ENCODE data around the gene KCNMA1. TPM values are rescaled to one million over a fixed set of nuclear protein-coding genes. Genes with fewer than 3 reads are reported as not detected.

KCNMA1 gene
- total and polyA plus RNA-seq, 10 of the 15 experiments (the other 5 are each of a cell fraction or from before 2014, with no cell fraction given), result 8.5 to 77.0 (median 21.3) TPM

- FAIRE-seq (no peak), DNase-seq (ENCODE audit: low read depth, low spot score) (no peak), ATAC-seq (no peak)
- intact Hi-C loops (cut with micrococcal nuclease; ENCODE audit: unreplicated experiment) (no loop called here), in situ Hi-C loops (cut with MboI) (no loop called here)
- Histone ChIP-seq H2AFZ (ENCODE audit: control insufficient read depth, low read depth, low read length) (no peak overlapping the region), H3K36me3 (ENCODE audit: control insufficient read depth in 2 of 2, insufficient read depth in 2 of 2, low read length in 1 of 2) (no peaks in the 10 kb centered on the region), H3K27ac (ENCODE audit: control insufficient read depth, insufficient read depth) (no peak overlapping the region), H3K4me3 (no peak overlapping the region), H3K9ac (ENCODE audit: control insufficient read depth, insufficient read depth, low read length) (no peak overlapping the region), H4K20me1 (ENCODE audit: control insufficient read depth, insufficient read depth) (no peaks in the 10 kb centered on the region), H3K4me1 (ENCODE audit: control insufficient read depth, insufficient read depth, low read length) (peaks cover 7% of the 10 kb centered on the region), H3K79me2 (ENCODE audit: control insufficient read depth, insufficient read depth, low read length) (no peaks in the 10 kb centered on the region), H3K9me3 (replicated peaks; ENCODE audit: control insufficient read depth, insufficient read depth, low read length) (no peaks in the 10 kb centered on the region), H3K27me3 (replicated peaks in 1 of 2; ENCODE audit: control insufficient read depth in 2 of 2, insufficient read depth in 2 of 2, low read length in 1 of 2) (no peaks in the 10 kb centered on the region), H3K4me2 (ENCODE audit: control insufficient read depth, insufficient read depth) (no peak overlapping the region)
- ChIA-PET SMC1A (ENCODE audit: uncharacterized antibody, unreplicated experiment) (no interaction called here), RAD21 (ENCODE audit: unreplicated experiment) (no interaction called here), CTCF (interaction anchor here (0.7 to 1.6 kb wide), 2 partner anchors 37 to 430 kb away, joined by 3 to 4 read pairs; no protein-coding TSS in a partner anchor), POLR2A (no interaction called here)
- 86% methylated on average over 2 of the region's 2 CpGs for WGBS (ENCODE audit: insufficient coverage, insufficient replicate concordance, low lambda C conversion rate, missing lambda C conversion rate)
- no TSS peak for BruUV-seq (replicated peaks)
- TF ChIP-seq SUPT20H (IDR thresholded peaks at IDR 0.05; ENCODE audit: borderline replicate concordance, control insufficient read depth, low read depth, low read length) (no peak), NR2F1 (conservative IDR thresholded peaks at IDR 0.05) (no peak), CHD1 (IDR thresholded peaks at IDR 0.05; ENCODE audit: low read depth, low read length) (no peak)
These were observed 411.6 kb downstream of the KCNMA1 start for GRCh38 chr10:77226020-77226419.

- Histone ChIP-seq H3K27me3 (replicated peaks in 1 of 2; ENCODE audit: control insufficient read depth in 2 of 2, insufficient read depth in 2 of 2, low read length in 1 of 2) (no peaks in the 10 kb centered on the region), H2AFZ (ENCODE audit: control insufficient read depth, low read depth, low read length) (no peak overlapping the region), H3K79me2 (ENCODE audit: control insufficient read depth, insufficient read depth, low read length) (no peaks in the 10 kb centered on the region), H3K9ac (ENCODE audit: control insufficient read depth, insufficient read depth, low read length) (no peak overlapping the region), H3K4me2 (ENCODE audit: control insufficient read depth, insufficient read depth) (no peak overlapping the region), H3K36me3 (ENCODE audit: control insufficient read depth in 2 of 2, insufficient read depth in 2 of 2, low read length in 1 of 2) (no peaks in the 10 kb centered on the region), H3K4me1 (ENCODE audit: control insufficient read depth, insufficient read depth, low read length) (peaks cover 7% of the 10 kb centered on the region), H3K27ac (ENCODE audit: control insufficient read depth, insufficient read depth) (no peak overlapping the region), H3K4me3 (no peak overlapping the region), H4K20me1 (ENCODE audit: control insufficient read depth, insufficient read depth) (no peaks in the 10 kb centered on the region), H3K9me3 (replicated peaks; ENCODE audit: control insufficient read depth, insufficient read depth, low read length) (no peaks in the 10 kb centered on the region)
- in situ Hi-C loops (cut with MboI) (no loop called here), intact Hi-C loops (cut with micrococcal nuclease; ENCODE audit: unreplicated experiment) (no loop called here)
- BruUV-seq (replicated peaks), result no TSS peak
- POLR2A ChIA-PET, result no interaction called here
- ATAC-seq (no peak), DNase-seq (ENCODE audit: low read depth, low spot score) (no peak), FAIRE-seq (no peak)
- SMC1A ChIA-PET (ENCODE audit: uncharacterized antibody, unreplicated experiment), result interaction anchor here (1.2 kb wide), 1 partner anchor 24 kb away, joined by 3 read pairs; no protein-coding TSS in a partner anchor
- CTCF ChIA-PET, result no interaction called here
- RAD21 ChIA-PET (ENCODE audit: unreplicated experiment), result interaction anchor here (1.4 kb wide), 1 partner anchor 15 kb away, joined by 3 read pairs; no protein-coding TSS in a partner anchor
- 52% methylated on average over 9 of the region's 9 CpGs for WGBS (ENCODE audit: insufficient coverage, insufficient replicate concordance, low lambda C conversion rate, missing lambda C conversion rate)
- TF ChIP-seq STAT1 (conservative IDR thresholded peaks at IDR 0.05) (no peak), ZNF24 (IDR thresholded peaks at IDR 0.05) (no peak), NRF1 (conservative IDR thresholded peaks at IDR 0.05; ENCODE audit: low read depth, low read length) (no peak), FOS (IDR thresholded peaks at IDR 0.05; ENCODE audit: borderline replicate concordance, extremely low read depth, insufficient read length) (no peak), NKRF (conservative IDR thresholded peaks at IDR 0.05) (no peak), CHD2 (IDR thresholded peaks at IDR 0.05; ENCODE audit: borderline replicate concordance, low read depth, low read length) (no peak), KLF5 (IDR thresholded peaks at IDR 0.05; ENCODE audit: partially characterized antibody) (no peak), RBBP5 (conservative IDR thresholded peaks at IDR 0.05) (no peak), SMC3 (IDR thresholded peaks at IDR 0.05; ENCODE audit: borderline replicate concordance, low read length) (no peak), IRF4 (IDR thresholded peaks at IDR 0.05; ENCODE audit: low read depth, low read length) (no peak), MTA3 (IDR thresholded peaks at IDR 0.05; ENCODE audit: borderline replicate concordance, low read length) (no peak)
These were observed 413.8 kb downstream of the KCNMA1 start for GRCh38 chr10:77223526-77224460.
